Upper lobe of left lung (tissue), 6 donors: Measurements from ENCODE around the gene BCAS3. TPM values are rescaled to one million over a fixed set of nuclear protein-coding genes. Genes with fewer than 3 reads are reported as not detected.

Source experiments
- ATAC-seq, 2 donors: fragments of 200-7000 bp; cut with Tn5 transposase; one replicate each; pipeline ENCODE4 v1.9.1; 2022; ENCODE audit warnings: mild to moderate bottlenecking in 2 of 2, moderate library complexity in 2 of 2; ENCODE audit not compliant: low FRiP score in 2 of 2
- DNase-seq, 2 donors: peaks; one replicate each; pipeline ENCODE4 v3.0.0-alpha.2; 2019 to 2020
- H3K27ac ChIP-seq, 4 donors: fragments of 200-600 bp; sonication (generic); one replicate each; pipeline ENCODE4 v1.5.1; 2016 to 2019
- H3K27me3 ChIP-seq, 4 donors: fragments of 200-600 bp; sonication (generic); one replicate each; pipeline ENCODE4 v1.5.1; 2017 to 2019
- H3K36me3 ChIP-seq, 4 donors: fragments of 200-600 bp; sonication (generic); one replicate each; pipeline ENCODE4 v1.5.1; 2016 to 2019
- H3K4me1 ChIP-seq, 4 donors: fragments of 200-600 bp; sonication (generic); one replicate each; pipeline ENCODE4 v1.5.1; 2018 to 2019
- H3K4me3 ChIP-seq, 4 donors: fragments of 200-600 bp; sonication (generic); one replicate each; pipeline ENCODE4 v1.5.1; 2017 to 2019; ENCODE audit warnings: mild to moderate bottlenecking in 2 of 4, moderate library complexity in 1 of 4
- H3K9me3 ChIP-seq, 4 donors: fragments of 200-600 bp; sonication (generic); one replicate each; pipeline ENCODE4 v1.5.1; 2018 to 2019
- EP300 ChIP-seq, 4 donors: sonication (generic); formaldehyde crosslinking; IDR thresholded peaks; one replicate each; pipeline ENCODE4 v1.5.1; 2017; ENCODE audit warnings: antibody characterized with exemption in 4 of 4, control low read depth in 2 of 4
- POLR2A ChIP-seq, 4 donors: fragments of 450-650 bp; IDR thresholded peaks; one replicate each; pipeline ENCODE4 v1.5.1; 2016 to 2017; ENCODE audit warnings: antibody characterized with exemption in 4 of 4, mild to moderate bottlenecking in 2 of 4
- POLR2AphosphoS5 ChIP-seq, 2 donors: sonication (generic); formaldehyde crosslinking; IDR thresholded peaks; one replicate each; pipeline ENCODE4 v1.5.1; 2017; ENCODE audit warnings: antibody characterized with exemption in 2 of 2
- WGBS, 2 donors: methylation state at CpG; one replicate each; pipeline ENCODE4 v1.1.5; 2017 to 2018; 5-methylcytosine and 5-hydroxymethylcytosine counted together
- total RNA-seq, 6 donors: library from RNA; depleted of rRNA in 4 of 6; stranded (reverse); fragments of >200 nt in 4 of 6; gene quantifications; one replicate each; pipeline versions ENCODE4 v1.1.0 to v1.2.1, GENCODE V29; 2016 to 2021
- TF ChIP-seq, protein P1 (sequence below), 6 experiments: fragments of 450-650 bp in 4 of 6; fragments of 200-600 bp in 2 of 6; sonication (generic) in 2 of 6; IDR thresholded peaks; one replicate each; pipeline ENCODE4 v1.5.1; 2016 to 2019; ENCODE audit warnings: antibody characterized with exemption in 6 of 6
- donor health status: DM: no; HTN: no; CAD: no; lungs with moderate emphysema.
- donor health status: DM: no; HTN: yes; CAD: no; lungs with severe emphysema.

Gene BCAS3
- total RNA-seq, 6 donors from 2014 or later = 20.1 to 111 (median 37.0) TPM

DNA sequence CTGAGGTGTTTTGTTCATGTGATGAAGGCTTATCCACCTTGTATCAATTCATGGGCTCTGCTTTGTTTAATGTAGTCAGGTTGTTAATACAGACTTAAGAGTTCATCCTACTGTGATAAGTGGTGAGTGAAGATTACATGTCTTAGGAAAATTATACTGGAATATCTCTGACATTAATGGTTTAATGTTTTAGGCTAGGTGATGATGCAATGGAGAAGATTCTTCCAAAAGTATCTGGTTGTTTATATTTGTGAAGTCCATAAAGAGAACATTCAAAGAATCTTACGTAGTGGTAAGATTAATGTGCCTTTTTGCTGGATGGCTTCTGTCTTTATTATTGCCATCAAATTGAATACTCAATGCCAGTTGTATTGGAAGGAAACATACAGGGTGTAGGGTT lies 236.4 kb downstream of the BCAS3 start:
- Histone ChIP-seq H3K27ac (no peak overlapping the region), H3K4me3 (no peak overlapping the region), H3K27me3 (no peaks in the 10 kb centered on the region), H3K4me1 (no peaks in the 10 kb centered on the region), H3K9me3 (peaks cover 5 to 10% (median 8%) of the 10 kb centered on the region in 4 donors), H3K36me3 (no peaks in the 10 kb centered on the region)
- no peak for ATAC-seq
- TF ChIP-seq EP300 (IDR thresholded peaks at IDR 0.05) (no peak), POLR2A (IDR thresholded peaks at IDR 0.05) (no peak), POLR2AphosphoS5 (IDR thresholded peaks at IDR 0.05) (no peak)
- TF ChIP-seq, protein P1, sequence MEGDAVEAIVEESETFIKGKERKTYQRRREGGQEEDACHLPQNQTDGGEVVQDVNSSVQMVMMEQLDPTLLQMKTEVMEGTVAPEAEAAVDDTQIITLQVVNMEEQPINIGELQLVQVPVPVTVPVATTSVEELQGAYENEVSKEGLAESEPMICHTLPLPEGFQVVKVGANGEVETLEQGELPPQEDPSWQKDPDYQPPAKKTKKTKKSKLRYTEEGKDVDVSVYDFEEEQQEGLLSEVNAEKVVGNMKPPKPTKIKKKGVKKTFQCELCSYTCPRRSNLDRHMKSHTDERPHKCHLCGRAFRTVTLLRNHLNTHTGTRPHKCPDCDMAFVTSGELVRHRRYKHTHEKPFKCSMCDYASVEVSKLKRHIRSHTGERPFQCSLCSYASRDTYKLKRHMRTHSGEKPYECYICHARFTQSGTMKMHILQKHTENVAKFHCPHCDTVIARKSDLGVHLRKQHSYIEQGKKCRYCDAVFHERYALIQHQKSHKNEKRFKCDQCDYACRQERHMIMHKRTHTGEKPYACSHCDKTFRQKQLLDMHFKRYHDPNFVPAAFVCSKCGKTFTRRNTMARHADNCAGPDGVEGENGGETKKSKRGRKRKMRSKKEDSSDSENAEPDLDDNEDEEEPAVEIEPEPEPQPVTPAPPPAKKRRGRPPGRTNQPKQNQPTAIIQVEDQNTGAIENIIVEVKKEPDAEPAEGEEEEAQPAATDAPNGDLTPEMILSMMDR (IDR thresholded peaks at IDR 0.05) = no peak
- DNase-seq = no peak
- WGBS, 2 donors = 72 to 100% methylated on average over 1 of the region's 1 CpG

DNA sequence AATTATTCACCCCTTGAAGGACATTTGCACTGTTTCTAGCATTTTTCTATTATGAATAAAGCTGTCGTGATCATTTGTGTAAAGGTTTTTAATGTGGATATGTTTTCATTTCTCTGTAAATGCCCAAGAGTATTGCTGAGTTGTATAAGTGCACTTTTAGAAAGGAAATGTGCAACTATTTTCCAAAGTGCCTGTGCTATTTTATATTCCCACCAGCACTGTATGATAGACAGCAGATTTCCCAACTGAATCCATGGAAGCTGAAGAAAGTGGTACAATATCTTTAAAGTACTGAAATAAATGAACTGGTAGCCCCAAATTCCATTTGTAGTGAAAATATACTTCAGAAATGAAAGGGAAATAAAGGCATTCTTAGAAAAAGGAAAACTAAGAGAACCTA lies 238.4 kb downstream of the BCAS3 start:
- Histone ChIP-seq H3K4me1 (no peaks in the 10 kb centered on the region), H3K36me3 (no peaks in the 10 kb centered on the region), H3K27me3 (no peaks in the 10 kb centered on the region), H3K27ac (no peak overlapping the region), H3K4me3 (no peak overlapping the region), H3K9me3 (peaks cover 5 to 10% (median 8%) of the 10 kb centered on the region in 4 donors)
- WGBS, 2 donors = 100% methylated on average over 1 of the region's 1 CpG
- TF ChIP-seq EP300 (IDR thresholded peaks at IDR 0.05) = no peak
- TF ChIP-seq, protein P1 (IDR thresholded peaks at IDR 0.05) = no peak
- no peak for TF ChIP-seq POLR2AphosphoS5 (IDR thresholded peaks at IDR 0.05)
- TF ChIP-seq POLR2A (IDR thresholded peaks at IDR 0.05) = no peak
- no peak for ATAC-seq
- DNase-seq = no peak

DNA sequence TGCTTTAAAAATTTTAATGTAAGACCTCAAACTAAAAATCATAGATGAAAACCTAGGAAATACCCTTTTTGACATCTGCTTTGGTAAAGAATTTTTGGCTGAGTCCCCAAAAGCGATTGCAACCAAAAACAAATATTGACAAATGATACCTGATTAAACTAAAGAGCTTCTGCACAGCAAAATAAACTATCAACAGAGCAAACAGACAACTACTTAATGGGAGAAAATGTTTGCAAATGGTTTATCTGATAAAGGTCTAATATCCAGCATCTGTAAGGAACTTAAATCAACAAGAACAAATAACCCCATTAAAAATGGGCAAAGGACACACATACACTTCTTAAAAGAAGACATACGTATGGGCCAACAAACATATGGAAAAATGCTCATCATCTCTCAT lies 242.5 kb downstream of the BCAS3 start:
- no peak for ATAC-seq

DNA sequence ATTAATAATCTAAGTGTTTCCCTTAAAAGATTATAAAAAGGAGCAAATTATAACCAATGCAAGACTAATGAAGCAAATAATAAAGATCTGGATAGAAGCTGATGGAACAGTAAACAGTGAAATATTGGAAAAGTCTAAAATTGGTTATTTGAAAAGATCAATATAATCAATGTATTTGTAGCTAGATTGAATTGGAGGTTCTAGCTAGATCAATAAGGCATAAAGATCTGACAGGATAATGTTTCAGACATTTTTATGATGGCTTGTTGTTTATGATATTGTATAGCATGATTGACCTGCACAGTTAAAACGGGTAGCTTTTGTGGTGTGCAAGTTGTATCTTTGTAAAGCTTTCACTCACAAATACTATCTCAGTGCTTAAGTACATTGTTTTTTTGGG lies 245.3 kb downstream of the BCAS3 start:
- H3K27me3 ChIP-seq = no peaks in the 10 kb centered on the region
- ATAC-seq (no peak), DNase-seq (no peak)
- H3K4me1 ChIP-seq = peaks cover 0 to 3% (median 0%) of the 10 kb centered on the region in 4 donors
- no peak overlapping the region for H3K27ac ChIP-seq
- TF ChIP-seq POLR2A (IDR thresholded peaks at IDR 0.05) (no peak), EP300 (IDR thresholded peaks at IDR 0.05) (no peak), POLR2AphosphoS5 (IDR thresholded peaks at IDR 0.05) (no peak)
- TF ChIP-seq, protein P1 (IDR thresholded peaks at IDR 0.05) = no peak
- WGBS, 2 donors = 74 to 77% methylated on average over 1 of the region's 1 CpG
- no peaks in the 10 kb centered on the region for H3K36me3 ChIP-seq
- no peaks in the 10 kb centered on the region for H3K9me3 ChIP-seq
- H3K4me3 ChIP-seq = no peak overlapping the region

More for the DNA sequence above, 242.5 kb downstream of the BCAS3 start:
- no peak overlapping the region for H3K27ac ChIP-seq
- no peaks in the 10 kb centered on the region for H3K4me1 ChIP-seq
- H3K27me3 ChIP-seq = no peaks in the 10 kb centered on the region
- TF ChIP-seq POLR2AphosphoS5 (IDR thresholded peaks at IDR 0.05) = no peak
- no peak for TF ChIP-seq EP300 (IDR thresholded peaks at IDR 0.05)
- TF ChIP-seq, protein P1 (IDR thresholded peaks at IDR 0.05) = no peak
- TF ChIP-seq POLR2A (IDR thresholded peaks at IDR 0.05) = no peak
- DNase-seq = no peak
- WGBS, 2 donors = 79 to 87% methylated on average over 2 of the region's 2 CpGs
- peaks cover 5 to 10% (median 8%) of the 10 kb centered on the region in 4 donors for H3K9me3 ChIP-seq
- no peaks in the 10 kb centered on the region for H3K36me3 ChIP-seq
- H3K4me3 ChIP-seq = no peak overlapping the region

DNA sequence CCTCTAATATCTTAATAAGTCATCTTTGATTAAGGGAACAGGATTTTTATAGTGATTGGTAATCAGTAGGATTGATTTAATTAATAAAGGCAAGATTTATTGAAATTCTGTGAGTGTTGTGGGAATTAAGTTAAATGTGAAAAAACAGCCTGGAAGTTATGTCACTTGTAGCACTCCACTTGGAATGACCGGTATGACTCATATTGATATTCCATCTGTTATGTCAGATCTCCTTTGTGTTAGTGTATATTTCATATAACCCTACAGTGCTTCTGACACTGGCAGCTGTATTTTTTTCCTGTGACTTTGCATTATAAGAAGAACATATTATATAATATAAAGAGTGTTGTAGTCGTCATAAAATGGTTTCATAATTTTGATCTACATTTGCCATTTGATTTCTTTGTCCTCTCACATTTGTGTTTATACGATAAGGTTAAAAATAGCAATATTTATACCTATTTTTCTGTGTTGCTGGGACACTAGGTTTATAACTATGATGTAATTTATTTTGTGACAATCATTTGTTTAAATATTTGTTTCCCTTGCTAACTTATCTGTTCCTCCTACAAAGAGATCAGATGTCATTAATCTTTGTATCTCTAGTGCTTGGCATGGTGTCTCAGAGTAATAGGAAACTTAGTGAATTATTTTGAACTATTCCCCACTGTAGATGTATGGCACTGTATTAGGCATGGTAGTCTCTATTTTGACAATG lies 249.0 kb downstream of the BCAS3 start:
- no peak for DNase-seq

More for the DNA sequence above, 249.0 kb downstream of the BCAS3 start:
- H3K9me3 ChIP-seq = no peaks in the 10 kb centered on the region
- no peaks in the 10 kb centered on the region for H3K36me3 ChIP-seq
- TF ChIP-seq EP300 (IDR thresholded peaks at IDR 0.05) (peak in 2 of 4 donors; percentile 49 to 85), POLR2A (IDR thresholded peaks at IDR 0.05) (no peak)
- H3K4me3 ChIP-seq = no peak overlapping the region
- WGBS, 2 donors = 62 to 75% methylated on average over 3 of the region's 3 CpGs
- H3K27me3 ChIP-seq = no peaks in the 10 kb centered on the region
- peak overlapping the region; percentile 23 to 74 (median 60) for H3K27ac ChIP-seq
- peaks cover 0 to 4% (median 0%) of the 10 kb centered on the region in 4 donors for H3K4me1 ChIP-seq
- no peak for ATAC-seq
